Measurements from ENCODE around the gene SWSAP1. TPM values are rescaled to one million over a fixed set of nuclear protein-coding genes. Genes with fewer than 3 reads are reported as not detected.

Gene SWSAP1
- total RNA-seq, 1 donor from 2014 or later, result 1.7 TPM

GRCh38 chr19:11421371-11422098 lies 47.1 kb downstream of the SWSAP1 start:
- H3K27ac ChIP-seq (ENCODE audit: low read depth, low read length), result no peak overlapping the region
- H3K4me1 ChIP-seq (ENCODE audit: insufficient read depth, low read length), result peaks cover 3% of the 10 kb centered on the region
- Mint-ChIP-seq H3K4me1 (ENCODE audit: low read depth, unreplicated experiment) (no peaks in the 10 kb centered on the region), H3K36me3 (ENCODE audit: low read depth, unreplicated experiment) (no peaks in the 10 kb centered on the region), H3K27me3 (ENCODE audit: low read depth, unreplicated experiment) (peaks cover 46% of the 10 kb centered on the region), H3K4me3 (ENCODE audit: unreplicated experiment) (no peak overlapping the region), H3K27ac (ENCODE audit: unreplicated experiment) (no peak overlapping the region), H3K9me3 (ENCODE audit: unreplicated experiment) (peaks cover 3% of the 10 kb centered on the region)
- H3K9me3 ChIP-seq (ENCODE audit: insufficient read depth, low read depth, low read length), result no peaks in the 10 kb centered on the region
- FAIRE-seq (no peak), DNase-seq (ENCODE audit: low read depth) (no peak)
- peak overlapping the region; percentile 54 for H3K4me2 ChIP-seq (ENCODE audit: low read length)
- peak overlapping the region; percentile 34 for H2AFZ ChIP-seq (ENCODE audit: low read depth, low read length)
- H3K9ac ChIP-seq (ENCODE audit: low read length), result no peak overlapping the region
- no peaks in the 10 kb centered on the region for H3K36me3 ChIP-seq (ENCODE audit: insufficient read depth, low read length)
- TF ChIP-seq EZH2 (IDR thresholded peaks at IDR 0.05; ENCODE audit: insufficient read depth, low read length) (peak; percentile 52), CTCF (IDR thresholded peaks at IDR 0.05; ENCODE audit: insufficient read depth, low read depth, low read length) (no peak)
- no peaks in the 10 kb centered on the region for H3K79me2 ChIP-seq (ENCODE audit: insufficient read depth, low read length)
- H3K4me3 ChIP-seq (ENCODE audit: insufficient read depth, low read depth, low read length), result no peak overlapping the region
- no peaks in the 10 kb centered on the region for H4K20me1 ChIP-seq (ENCODE audit: insufficient read depth, low read length)
- peaks cover 58% of the 10 kb centered on the region for H3K27me3 ChIP-seq (ENCODE audit: insufficient read depth, low read length)

GRCh38 chr19:11422163-11423065 lies 47.9 kb downstream of the SWSAP1 start:
- H3K9me3 ChIP-seq (ENCODE audit: insufficient read depth, low read depth, low read length), result no peaks in the 10 kb centered on the region
- H3K4me3 Mint-ChIP-seq (ENCODE audit: unreplicated experiment), result peak overlapping the region; percentile 20
- H3K79me2 ChIP-seq (ENCODE audit: insufficient read depth, low read length), result no peaks in the 10 kb centered on the region
- H3K27me3 ChIP-seq (ENCODE audit: insufficient read depth, low read length), result peaks cover 56% of the 10 kb centered on the region
- peaks cover 3% of the 10 kb centered on the region for H3K4me1 ChIP-seq (ENCODE audit: insufficient read depth, low read length)
- no peak for FAIRE-seq
- peaks cover 3% of the 10 kb centered on the region for H3K9me3 Mint-ChIP-seq (ENCODE audit: unreplicated experiment)
- no peaks in the 10 kb centered on the region for H4K20me1 ChIP-seq (ENCODE audit: insufficient read depth, low read length)
- no peak overlapping the region for H3K27ac ChIP-seq (ENCODE audit: low read depth, low read length)
- H3K36me3 Mint-ChIP-seq (ENCODE audit: low read depth, unreplicated experiment), result no peaks in the 10 kb centered on the region
- no peak overlapping the region for H3K9ac ChIP-seq (ENCODE audit: low read length)
- no peaks in the 10 kb centered on the region for H3K4me1 Mint-ChIP-seq (ENCODE audit: low read depth, unreplicated experiment)
- no peaks in the 10 kb centered on the region for H3K36me3 ChIP-seq (ENCODE audit: insufficient read depth, low read length)
- TF ChIP-seq CTCF (IDR thresholded peaks at IDR 0.05; ENCODE audit: insufficient read depth, low read depth, low read length) (no peak), EZH2 (IDR thresholded peaks at IDR 0.05; ENCODE audit: insufficient read depth, low read length) (no peak)
- DNase-seq (ENCODE audit: low read depth), result no peak
- H3K27ac Mint-ChIP-seq (ENCODE audit: unreplicated experiment), result no peak overlapping the region
- H3K4me2 ChIP-seq (ENCODE audit: low read length), result peak overlapping the region; percentile 54
- H2AFZ ChIP-seq (ENCODE audit: low read depth, low read length), result peak overlapping the region; percentile 41
- H3K4me3 ChIP-seq (ENCODE audit: insufficient read depth, low read depth, low read length), result no peak overlapping the region
- peaks cover 46% of the 10 kb centered on the region for H3K27me3 Mint-ChIP-seq (ENCODE audit: low read depth, unreplicated experiment)

All from astrocyte (in vitro differentiated cells and primary cell).